HUES6 (cell line): ENCODE results near the gene ENPP6.

ENCODE experiments used
- H3K27ac ChIP-seq: 2 replicates; pipeline ENCODE4 v1.7.0; 2013; ENCODE audit warnings: low read depth, mild to moderate bottlenecking, low read length, inconsistent platforms
- H3K27me3 ChIP-seq: 2 replicates; pipeline ENCODE4 v1.6.1; 2013; ENCODE audit warnings: low read length; ENCODE audit not compliant: control insufficient read depth, insufficient read depth
- H3K36me3 ChIP-seq: 2 replicates; pipeline ENCODE4 v1.6.1; 2013; ENCODE audit warnings: low read length; ENCODE audit not compliant: control insufficient read depth, insufficient read depth
- H3K4me1 ChIP-seq: 2 replicates; pipeline ENCODE4 v1.6.1; 2013; ENCODE audit warnings: low read length; ENCODE audit not compliant: control insufficient read depth, insufficient read depth
- H3K4me3 ChIP-seq: 2 replicates; pipeline ENCODE4 v1.5.1; 2013; ENCODE audit warnings: low read depth, low read length
- H3K9ac ChIP-seq: one replicate; pipeline ENCODE4 v1.6.1; 2013; ENCODE audit warnings: mild to moderate bottlenecking, low read length
- H3K9me3 ChIP-seq: 2 replicates; pipeline ENCODE4 v1.6.1; 2013; ENCODE audit warnings: low read depth, low read length; ENCODE audit not compliant: control insufficient read depth, insufficient read depth

The ENPP6 gene

DNA sequence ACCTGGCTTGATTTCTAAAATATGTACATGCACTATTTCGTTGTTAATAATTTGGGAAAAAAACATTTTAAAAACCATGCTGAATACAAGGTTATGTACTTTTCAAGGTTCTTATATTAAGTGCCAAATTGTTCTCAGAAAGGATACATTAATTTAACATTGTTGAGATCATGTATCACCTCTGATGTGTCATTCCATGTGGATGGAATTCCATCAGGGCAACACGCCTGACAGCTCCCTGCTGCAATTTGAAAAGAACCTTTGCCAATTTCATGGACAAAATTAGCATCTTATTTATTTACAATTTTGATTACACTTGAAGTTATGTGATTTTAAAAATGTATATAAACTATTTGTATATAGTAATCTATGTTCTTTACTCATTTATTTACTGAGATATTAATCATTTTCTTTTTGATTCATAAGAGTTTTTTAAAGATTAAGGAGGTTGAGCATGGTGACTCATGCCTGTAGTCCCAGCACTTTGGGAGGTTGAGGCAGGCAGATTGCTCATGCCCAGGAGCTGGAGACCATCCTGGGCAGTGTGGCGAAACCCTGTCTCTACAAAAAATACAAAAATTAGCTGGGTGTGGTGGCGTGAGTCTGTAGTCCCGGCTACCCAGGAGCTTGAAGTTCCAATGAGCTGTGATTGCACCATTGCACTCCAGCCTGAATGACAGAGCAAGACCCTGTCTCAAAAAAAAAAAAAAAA, 142.8 kb downstream of the ENPP6 start:
- Histone ChIP-seq H3K4me1 (no peaks in the 10 kb centered on the region), H3K27me3 (no peaks in the 10 kb centered on the region), H3K9me3 (peaks cover 7% of the 10 kb centered on the region; the same call in 1 of the 2 replicates), H3K36me3 (no peaks in the 10 kb centered on the region), H3K9ac (no peak overlapping the region), H3K4me3 (no peak overlapping the region), H3K27ac (no peak overlapping the region)

DNA sequence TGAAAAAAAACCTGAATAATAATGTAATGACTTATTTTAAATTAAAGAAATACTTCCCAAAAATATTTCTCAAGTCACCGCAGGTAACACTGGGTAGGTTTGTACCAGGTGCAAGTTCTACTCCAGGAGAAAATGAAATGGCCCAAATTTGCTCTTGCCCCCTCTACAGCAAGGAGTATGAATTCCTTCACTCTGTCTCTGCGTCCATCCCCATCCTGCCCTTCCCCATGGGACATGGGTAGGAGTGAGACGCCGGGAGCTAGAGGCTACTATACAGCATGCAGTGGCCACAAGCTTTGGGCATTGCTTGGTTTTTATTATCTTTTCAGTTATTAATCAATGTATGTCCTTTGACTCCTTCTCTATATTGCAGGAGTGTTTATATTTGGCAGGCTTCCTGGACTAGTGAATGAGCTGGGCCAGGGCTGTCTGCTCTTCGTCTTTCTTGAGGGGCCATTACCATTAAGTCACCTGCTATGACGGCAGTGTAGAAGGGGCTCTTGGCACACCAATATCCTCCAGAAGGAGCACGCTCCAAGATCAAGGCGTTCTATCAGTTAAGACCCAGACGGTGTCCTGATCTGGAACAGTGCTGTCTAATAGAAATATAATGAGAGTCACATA, 149.6 kb downstream of the ENPP6 start:
- no peak overlapping the region for H3K9ac ChIP-seq
- no peak overlapping the region for H3K4me3 ChIP-seq
- H3K27ac ChIP-seq: no peak overlapping the region
- H3K27me3 ChIP-seq: no peaks in the 10 kb centered on the region
- no peaks in the 10 kb centered on the region for H3K4me1 ChIP-seq
- no peaks in the 10 kb centered on the region for H3K36me3 ChIP-seq
- no peaks in the 10 kb centered on the region for H3K9me3 ChIP-seq

DNA sequence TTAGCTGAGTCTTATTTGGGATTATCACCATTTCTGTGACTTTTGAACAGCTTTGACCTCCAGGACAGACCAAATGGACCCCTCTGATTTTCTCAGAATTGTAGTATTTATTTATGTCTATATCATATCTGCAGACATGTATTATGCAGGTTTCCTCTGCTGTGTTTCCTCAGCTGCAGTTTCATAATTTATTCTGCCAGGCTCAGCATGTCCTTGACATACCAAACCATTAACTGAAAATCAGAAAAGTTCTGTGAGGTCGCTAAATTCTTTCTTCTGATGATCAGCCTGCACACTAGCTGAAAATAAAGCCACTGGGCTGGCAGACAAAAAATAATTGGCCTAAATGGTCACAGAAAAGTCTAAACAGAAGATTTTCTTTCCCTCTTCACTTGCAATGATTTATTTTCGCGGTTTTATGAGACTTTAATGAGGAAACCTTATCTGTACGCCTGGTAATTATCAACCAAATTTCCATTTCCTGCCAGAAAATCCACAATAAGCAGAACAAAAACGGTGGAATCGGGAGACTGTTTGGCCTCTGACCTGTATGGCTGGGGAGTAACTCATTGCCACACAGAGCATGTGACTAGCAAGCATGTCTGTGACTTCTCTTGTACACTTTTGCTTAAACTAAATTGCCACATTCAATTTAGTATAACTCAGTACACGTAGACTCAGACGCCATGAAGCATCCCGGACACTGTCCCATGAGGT, 150.9 kb downstream of the ENPP6 start:
- no peak overlapping the region for H3K9ac ChIP-seq
- no peaks in the 10 kb centered on the region for H3K9me3 ChIP-seq
- H3K27me3 ChIP-seq: no peaks in the 10 kb centered on the region
- no peak overlapping the region for H3K4me3 ChIP-seq
- no peaks in the 10 kb centered on the region for H3K36me3 ChIP-seq
- no peak overlapping the region for H3K27ac ChIP-seq
- no peaks in the 10 kb centered on the region for H3K4me1 ChIP-seq

DNA sequence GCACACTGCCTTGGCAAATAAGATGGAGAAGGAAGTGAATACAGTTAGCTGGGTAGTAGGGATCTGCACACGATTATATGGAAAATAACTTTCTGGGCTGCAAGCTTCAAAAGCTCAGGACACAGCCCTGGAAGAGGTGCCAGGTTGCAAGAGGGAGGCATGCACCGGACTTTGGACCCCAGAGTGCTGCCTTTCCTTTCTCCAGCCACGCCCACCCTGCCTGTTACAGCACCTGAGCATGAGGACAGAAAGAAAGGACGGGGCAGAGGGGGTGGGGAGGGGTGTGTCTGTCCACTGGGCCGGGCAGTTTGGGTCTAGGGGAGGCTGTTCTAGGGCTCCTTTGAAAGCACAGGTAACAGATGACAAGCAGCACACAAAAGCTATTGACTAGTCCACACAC, 152.8 kb downstream of the ENPP6 start:
- Histone ChIP-seq H3K4me3 (no peak overlapping the region), H3K9me3 (no peaks in the 10 kb centered on the region), H3K27ac (no peak overlapping the region), H3K36me3 (no peaks in the 10 kb centered on the region), H3K4me1 (peaks cover 4% of the 10 kb centered on the region; the same call in 1 of the 2 replicates), H3K9ac (no peak overlapping the region), H3K27me3 (no peaks in the 10 kb centered on the region)

DNA sequence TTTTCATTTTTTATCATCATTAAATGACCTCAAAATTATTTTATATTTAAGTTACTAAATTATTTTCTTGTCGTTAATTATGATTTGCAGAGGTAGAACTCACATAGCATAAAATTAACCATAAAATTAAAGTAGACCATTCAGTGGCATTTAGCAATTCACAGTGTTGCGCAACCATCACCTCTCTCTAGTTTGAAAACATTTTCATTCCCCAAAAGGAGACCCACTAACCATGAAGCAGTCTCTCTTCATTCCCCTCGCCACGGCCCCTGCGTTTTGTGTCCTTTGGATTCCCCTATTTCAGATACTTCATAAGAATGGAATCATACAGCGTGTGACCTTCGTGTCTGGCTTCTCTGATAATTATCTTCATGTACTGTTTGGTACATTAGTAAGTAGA, 154.9 kb downstream of the ENPP6 start:
- Histone ChIP-seq H3K9ac (no peak overlapping the region), H3K27ac (no peak overlapping the region), H3K4me1 (peaks cover 4% of the 10 kb centered on the region; the same call in 1 of the 2 replicates)

DNA sequence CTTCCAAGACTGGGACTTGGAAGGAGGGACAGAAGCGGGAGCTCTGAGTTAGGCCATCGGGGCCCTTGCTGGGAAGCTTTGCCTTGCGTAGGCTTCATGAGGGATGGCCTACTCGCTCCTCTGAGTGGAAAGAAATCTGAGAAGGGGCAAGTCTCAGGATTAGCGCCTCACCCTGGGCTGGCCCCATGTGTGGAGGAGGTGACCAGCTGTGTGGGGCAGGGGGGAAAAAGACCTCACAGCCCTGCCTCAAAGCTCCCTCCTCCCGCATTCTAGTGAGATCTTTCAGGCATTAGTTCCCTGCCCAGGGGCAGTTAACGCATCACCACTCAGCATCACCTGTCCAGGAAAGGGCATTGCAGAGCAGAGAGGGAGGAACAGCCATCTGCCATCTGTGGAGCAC, 156.1 kb downstream of the ENPP6 start:
- Histone ChIP-seq H3K9me3 (no peaks in the 10 kb centered on the region), H3K4me3 (no peak overlapping the region), H3K4me1 (peaks cover 8% of the 10 kb centered on the region; the same call in 1 of the 2 replicates), H3K9ac (no peak overlapping the region), H3K27ac (no peak overlapping the region), H3K27me3 (no peaks in the 10 kb centered on the region), H3K36me3 (no peaks in the 10 kb centered on the region)

More for the DNA sequence above, 154.9 kb downstream of the ENPP6 start:
- Histone ChIP-seq H3K4me3 (no peak overlapping the region), H3K9me3 (no peaks in the 10 kb centered on the region), H3K36me3 (no peaks in the 10 kb centered on the region), H3K27me3 (no peaks in the 10 kb centered on the region)

DNA sequence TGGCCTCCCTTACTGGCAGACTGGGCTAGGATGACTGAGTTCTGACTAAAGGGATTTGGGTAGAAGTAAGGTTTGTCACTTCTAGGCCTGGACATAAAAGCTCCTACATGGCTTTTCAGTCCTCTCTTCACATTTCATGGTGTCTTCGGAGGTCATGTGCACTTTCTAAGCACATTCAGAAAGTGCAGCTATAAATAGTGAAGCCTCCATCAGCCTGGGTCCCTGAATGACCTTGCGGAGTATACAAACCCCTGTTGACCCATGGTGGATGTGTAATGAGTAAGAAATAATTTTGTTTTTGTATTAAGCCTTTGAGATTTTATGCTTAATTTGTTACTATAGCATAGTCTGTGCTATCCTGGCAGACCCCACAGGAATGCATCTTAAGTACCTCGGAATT, 158.6 kb downstream of the ENPP6 start:
- Histone ChIP-seq H3K9me3 (no peaks in the 10 kb centered on the region), H3K4me3 (no peak overlapping the region), H3K27me3 (no peaks in the 10 kb centered on the region), H3K27ac (no peak overlapping the region), H3K9ac (no peak overlapping the region), H3K36me3 (no peaks in the 10 kb centered on the region), H3K4me1 (peaks cover 10% of the 10 kb centered on the region; the same call in 1 of the 2 replicates)

DNA sequence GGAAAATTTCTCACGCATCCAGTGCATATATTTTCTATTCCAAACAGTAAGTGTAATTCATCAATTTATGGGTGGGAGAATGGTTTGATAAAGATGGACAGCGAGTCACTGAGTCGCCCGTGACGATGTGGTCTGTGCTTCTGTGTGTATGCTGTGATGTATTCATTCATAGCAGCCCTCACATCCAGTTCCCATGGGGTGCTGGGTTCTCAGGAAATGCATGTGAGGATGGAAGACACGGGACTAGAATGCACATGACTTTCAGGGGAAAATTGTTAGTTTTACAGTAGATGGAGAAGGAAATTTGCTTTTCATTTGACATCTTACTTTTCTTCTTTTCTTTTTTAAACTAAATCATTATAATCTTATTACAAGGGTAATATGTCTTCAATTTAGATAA, 159.6 kb downstream of the ENPP6 start:
- no peaks in the 10 kb centered on the region for H3K36me3 ChIP-seq
- no peaks in the 10 kb centered on the region for H3K27me3 ChIP-seq
- H3K27ac ChIP-seq: no peak overlapping the region
- H3K9me3 ChIP-seq: no peaks in the 10 kb centered on the region
- H3K9ac ChIP-seq: no peak overlapping the region
- H3K4me3 ChIP-seq: no peak overlapping the region
- peaks cover 10% of the 10 kb centered on the region for H3K4me1 ChIP-seq

DNA sequence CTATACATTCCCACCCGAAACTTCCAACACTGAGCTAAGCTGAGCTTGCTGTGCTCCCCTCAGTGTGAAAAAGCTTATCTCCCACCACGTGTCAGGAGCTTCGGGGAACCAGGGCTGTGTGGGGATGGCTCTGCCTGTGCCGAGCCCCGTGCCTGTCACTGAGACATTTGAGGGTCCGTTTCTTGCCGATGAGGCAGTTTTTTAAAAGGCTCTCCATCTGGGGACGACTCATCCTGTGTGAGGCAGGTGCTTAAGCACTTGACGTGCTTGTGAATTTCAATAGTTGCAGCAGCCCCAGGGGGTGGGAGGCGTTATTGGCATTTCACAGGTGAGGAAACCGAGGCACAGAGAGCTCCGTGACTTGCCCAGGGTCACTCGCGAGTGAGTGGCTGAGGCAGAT, 160.8 kb downstream of the ENPP6 start:
- Histone ChIP-seq H3K4me3 (no peak overlapping the region), H3K27ac (no peak overlapping the region), H3K27me3 (no peaks in the 10 kb centered on the region), H3K36me3 (no peaks in the 10 kb centered on the region), H3K9ac (no peak overlapping the region), H3K4me1 (peaks cover 10% of the 10 kb centered on the region), H3K9me3 (no peaks in the 10 kb centered on the region)

DNA sequence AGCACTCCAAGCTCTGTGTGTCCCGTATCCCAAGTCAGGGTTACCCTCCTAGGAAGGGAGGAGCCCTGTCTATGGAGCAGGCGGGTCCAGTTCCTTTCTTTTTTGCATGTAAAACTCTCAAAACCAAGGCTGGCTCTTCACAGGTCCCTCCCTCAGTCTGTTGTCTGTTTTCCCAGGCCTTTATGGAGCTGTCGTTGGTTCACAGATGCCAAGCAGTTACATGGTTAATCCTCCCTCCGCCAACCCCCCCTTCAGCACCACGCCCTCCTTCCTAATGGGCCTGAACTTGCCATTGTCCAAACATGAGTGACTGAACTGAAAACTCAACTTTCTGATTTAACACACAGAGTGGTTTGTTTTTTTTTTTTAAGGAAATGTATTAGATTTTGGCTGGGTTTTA, 164.2 kb downstream of the ENPP6 start:
- H3K9me3 ChIP-seq: peaks cover 3% of the 10 kb centered on the region; the same call in 1 of the 2 replicates
- no peak overlapping the region for H3K9ac ChIP-seq
- peaks cover 6% of the 10 kb centered on the region for H3K4me1 ChIP-seq
- no peak overlapping the region for H3K27ac ChIP-seq
- no peaks in the 10 kb centered on the region for H3K27me3 ChIP-seq
- H3K36me3 ChIP-seq: no peaks in the 10 kb centered on the region
- no peak overlapping the region for H3K4me3 ChIP-seq

DNA sequence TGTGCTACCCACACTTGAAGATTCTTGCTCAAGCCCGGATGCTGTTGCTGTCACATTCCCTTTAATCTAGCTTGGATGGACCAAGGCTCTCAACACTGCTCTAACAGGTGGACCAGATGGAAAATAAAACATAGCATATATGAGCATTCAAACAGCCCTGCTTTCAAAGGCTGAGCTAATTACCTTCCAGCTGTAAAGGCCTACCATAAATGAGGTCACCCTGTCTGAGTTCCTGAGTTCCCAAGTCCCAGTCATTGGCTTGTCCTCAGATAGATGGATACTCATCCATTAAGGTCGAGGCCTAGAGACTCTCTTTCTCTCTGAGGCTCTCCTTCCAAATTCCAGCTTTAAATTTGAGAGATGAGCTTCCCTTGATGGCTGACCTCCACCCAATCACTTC, 165.1 kb downstream of the ENPP6 start:
- no peaks in the 10 kb centered on the region for H3K27me3 ChIP-seq
- peaks cover 6% of the 10 kb centered on the region for H3K4me1 ChIP-seq
- no peaks in the 10 kb centered on the region for H3K36me3 ChIP-seq
- no peak overlapping the region for H3K27ac ChIP-seq
- no peak overlapping the region for H3K4me3 ChIP-seq
- no peak overlapping the region for H3K9ac ChIP-seq
- H3K9me3 ChIP-seq: peaks cover 3% of the 10 kb centered on the region; the same call in 1 of the 2 replicates
